ENCODE measurements around the gene TMEM203. TPM values are rescaled to one million over a fixed set of nuclear protein-coding genes. Genes with fewer than 3 reads are reported as not detected.
A peak's percentile ranks its signal among the peaks of the same experiment; 100 is the strongest.
"Not testable (repeated sequence)": the region's sequence is repeated elsewhere in the genome, so short reads cannot be mapped to it uniquely, and the experiment has no call there.

The TMEM203 gene
- total and polyA plus RNA-seq, 2 of the 4 experiments (the other 2 are of a cell fraction), result 18.8 to 40.6 TPM

DNA sequence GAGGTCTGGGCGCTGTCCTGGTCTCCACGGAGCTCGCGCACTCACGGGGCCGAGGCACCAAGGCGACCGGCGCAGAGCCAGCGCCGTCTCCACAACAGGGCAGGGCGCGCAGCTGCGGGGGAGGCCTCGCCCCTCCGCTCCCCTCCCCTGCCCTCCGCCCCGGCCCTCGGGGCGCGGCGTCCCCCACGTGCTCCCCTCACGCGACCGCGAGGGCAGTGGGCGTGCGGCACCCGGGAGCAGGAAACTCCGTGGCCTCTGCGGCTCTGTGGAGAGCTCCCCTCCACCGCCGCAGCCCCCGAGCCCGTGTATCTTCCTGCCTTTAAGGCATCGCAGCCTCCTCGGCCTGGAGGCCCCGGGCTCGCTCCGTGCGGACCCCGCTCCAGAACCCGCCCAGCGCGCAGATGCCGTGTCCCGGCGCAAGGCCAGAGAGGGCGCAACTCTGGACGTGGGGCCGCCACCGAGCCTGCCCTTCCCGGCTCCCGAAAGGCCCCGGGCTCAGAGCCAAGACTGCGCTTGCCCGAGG is 34.9 kb upstream of the TMEM203 start (continued):
- TF ChIP-seq, protein P1, sequence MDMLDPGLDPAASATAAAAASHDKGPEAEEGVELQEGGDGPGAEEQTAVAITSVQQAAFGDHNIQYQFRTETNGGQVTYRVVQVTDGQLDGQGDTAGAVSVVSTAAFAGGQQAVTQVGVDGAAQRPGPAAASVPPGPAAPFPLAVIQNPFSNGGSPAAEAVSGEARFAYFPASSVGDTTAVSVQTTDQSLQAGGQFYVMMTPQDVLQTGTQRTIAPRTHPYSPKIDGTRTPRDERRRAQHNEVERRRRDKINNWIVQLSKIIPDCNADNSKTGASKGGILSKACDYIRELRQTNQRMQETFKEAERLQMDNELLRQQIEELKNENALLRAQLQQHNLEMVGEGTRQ (IDR thresholded peaks at IDR 0.05; ENCODE audit: low read depth, low read length), result peak; percentile 77
- TF ChIP-seq SMC3 (IDR thresholded peaks at IDR 0.05; ENCODE audit: low read depth, low read length), result no peak
- TF ChIP-seq NFE2L2 (IDR thresholded peaks at IDR 0.05; ENCODE audit: low read depth, low read length), result no peak

DNA sequence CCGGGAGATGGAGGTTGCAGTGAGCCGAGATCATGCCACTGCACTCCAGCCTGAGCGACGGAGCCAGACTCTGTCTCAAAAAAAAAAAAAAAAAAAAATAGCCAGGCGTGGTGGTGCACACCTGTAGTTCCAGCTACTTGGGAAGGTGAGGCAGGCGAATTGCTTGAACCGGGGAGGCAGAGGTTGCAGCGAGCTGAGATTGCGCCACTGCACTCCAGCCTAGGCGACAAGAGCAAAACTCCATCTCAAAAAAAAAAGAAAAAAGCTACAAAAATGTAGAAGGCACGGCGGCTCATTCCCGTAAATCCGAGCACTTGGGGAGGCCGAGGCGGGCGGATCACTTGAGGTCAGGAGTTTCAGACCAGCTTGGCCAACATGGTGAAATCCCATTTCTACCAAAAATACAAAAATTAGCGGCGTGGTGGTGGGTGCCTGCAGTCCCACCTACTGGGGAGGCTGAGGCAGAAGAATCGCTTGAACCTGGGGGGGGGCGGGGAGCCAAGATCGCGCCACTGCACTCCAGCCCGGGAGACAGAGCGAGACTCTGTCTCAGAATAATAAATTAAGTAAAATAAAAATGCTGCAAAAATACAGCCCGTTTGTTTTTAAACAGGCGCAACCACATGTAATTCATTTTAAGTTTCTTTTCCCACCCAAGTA is 34.2 kb upstream of the TMEM203 start:
- H2BK120ac ChIP-seq (ENCODE audit: low read depth, low read length); H2BK15ac ChIP-seq (ENCODE audit: low read depth, low read length); H2AK5ac ChIP-seq (ENCODE audit: low read depth, low read length); POLR2A ChIA-PET (ENCODE audit: unreplicated experiment); H4K5ac ChIP-seq (ENCODE audit: low read depth, low read length); BruUV-seq (replicated peaks); in situ Hi-C loops (cut with MboI; ENCODE audit: low sequenced_read_pairs); H3K4me1 ChIP-seq (ENCODE audit: control insufficient read depth, insufficient read depth, low read length); H3K27me3 ChIP-seq (ENCODE audit: control insufficient read depth, insufficient read depth, low read length); dilution Hi-C loops (cut with HindIII; ENCODE audit: low sequenced_read_pairs, unreplicated experiment); ATAC-seq (ENCODE audit: low read depth); H3K9me1 ChIP-seq (ENCODE audit: insufficient read depth, low read length); H3K4ac ChIP-seq (ENCODE audit: low read depth, low read length); H3K18ac ChIP-seq (ENCODE audit: low read depth, low read length); H2AK9ac ChIP-seq (replicated peaks; ENCODE audit: low read depth, low read length, poor library complexity); H2BK20ac ChIP-seq (ENCODE audit: low read depth, low read length); H3K9me3 ChIP-seq (ENCODE audit: control insufficient read depth, insufficient read depth, low read length); intact Hi-C loops (cut with micrococcal nuclease); H2AFZ ChIP-seq (replicated peaks; ENCODE audit: low read length, poor library complexity); DNase-seq: not testable (repeated sequence)
- H3K36me3 ChIP-seq (ENCODE audit: control insufficient read depth, insufficient read depth, low read length), result peaks cover 19% of the 10 kb centered on the region
- 0 out of 2 replicates have a peak overlapping the region, but pooled peaks have one; percentile 77 for H3K56ac ChIP-seq (ENCODE audit: extremely low read depth, insufficient read depth, low read length)
- peak overlapping the region; percentile 59 for H3K4me3 ChIP-seq (ENCODE audit: insufficient read depth, low read depth, low read length)
- peak overlapping the region; percentile 91 for H3K27ac ChIP-seq (ENCODE audit: insufficient read depth, low read length)
- peak overlapping the region; percentile 5; the same call in 1 of the 2 replicates for H4K91ac ChIP-seq (ENCODE audit: insufficient read depth, low read depth, low read length)
- peak overlapping the region; percentile 36 to 77; a peak in 2 of 4 replicates for H4K8ac ChIP-seq (ENCODE audit: low read depth in 2 of 2, low read length in 2 of 2)
- WGBS, 2 experiments (ENCODE audit: extremely low coverage in 2 of 2, insufficient read length in 1 of 2), result no CpG with 5 or more reads among the region's 27 CpGs
- H3K9ac ChIP-seq (ENCODE audit: low read depth, low read length), result peak overlapping the region; percentile 71
- H2BK5ac ChIP-seq (ENCODE audit: low read depth, low read length, poor library complexity, severe bottlenecking), result peak overlapping the region; percentile 81
- H3K79me1 ChIP-seq (ENCODE audit: low read depth in 1 of 2, low read length in 2 of 2), result peaks cover 12 to 55% of the 10 kb centered on the region in 2 experiments; a peak in 3 of 4 replicates
- peak overlapping the region; percentile 94; the same call in 1 of the 2 replicates for H3K23ac ChIP-seq (ENCODE audit: low read depth, low read length)
- peak overlapping the region; percentile 41; the same call in 1 of the 2 replicates for H3K14ac ChIP-seq (replicated peaks; ENCODE audit: low read depth, low read length)
- peak overlapping the region; percentile 91 for H3K4me2 ChIP-seq (ENCODE audit: low read depth, low read length)
- peaks cover 38% of the 10 kb centered on the region for H4K20me1 ChIP-seq (ENCODE audit: insufficient read depth, low read length)
- CTCF ChIA-PET, result interaction anchor here (0.7 kb wide), 1 partner anchor 202 kb away, joined by 3 read pairs; no protein-coding TSS in a partner anchor

Measured in IMR-90 (cell line).